ENCODE measurements around the gene SMAD7. TPM values are rescaled to one million over a fixed set of nuclear protein-coding genes. Genes with fewer than 3 reads are reported as not detected.

SMAD7 gene
- polyA plus RNA-seq, 10 donors = 9.2 to 16.2 (median 10.4) TPM

GRCh38 chr18:48988508-48989303 lies 37.9 kb upstream of the SMAD7 start:
- DNase-seq = no peak

GRCh38 chr18:48987821-48988220 lies 37.1 kb upstream of the SMAD7 start:
- no peak for DNase-seq

GRCh38 chr18:48986851-48987761 lies 36.3 kb upstream of the SMAD7 start:
- DNase-seq = no peak

GRCh38 chr18:48985161-48985560 lies 34.4 kb upstream of the SMAD7 start:
- no peak for DNase-seq

- DNase-seq = no peak
Observed at GRCh38 chr18:48983793-48984437, 33.1 kb upstream of the SMAD7 start.

- DNase-seq = no peak
Observed at GRCh38 chr18:48982266-48982665, 31.5 kb upstream of the SMAD7 start.

- no peak for DNase-seq
Observed at GRCh38 chr18:48979944-48980890, 29.5 kb upstream of the SMAD7 start.

GRCh38 chr18:48977914-48978313 lies 27.1 kb upstream of the SMAD7 start:
- no peak for DNase-seq

GRCh38 chr18:48975817-48976649 lies 25.3 kb upstream of the SMAD7 start:
- DNase-seq = peak; percentile 58 to 74 (median 66)

GRCh38 chr18:48975120-48975816 lies 24.5 kb upstream of the SMAD7 start:
- peak in 1 of 3 donors; percentile 79 for DNase-seq

GRCh38 chr18:48974304-48975119 lies 23.7 kb upstream of the SMAD7 start:
- DNase-seq = no peak

GRCh38 chr18:48973731-48974130 lies 23.0 kb upstream of the SMAD7 start:
- no peak for DNase-seq

- no peak for DNase-seq
Observed at GRCh38 chr18:48968412-48969215, 17.8 kb upstream of the SMAD7 start.

GRCh38 chr18:48967545-48967944 lies 16.8 kb upstream of the SMAD7 start:
- no peak for DNase-seq

GRCh38 chr18:48966523-48966922 lies 15.8 kb upstream of the SMAD7 start:
- DNase-seq = no peak

- no peak for DNase-seq
Observed at GRCh38 chr18:48963586-48964470, 13.1 kb upstream of the SMAD7 start.

All from muscle of back (tissue), 11 donors.